HG03521 (cell line): ENCODE data around the gene PSMG4.

ENCODE experiments used
- ATAC-seq: cut with Tn5 transposase; IDR thresholded peaks from one replicate; pipeline ENCODE4 v1.9.1; 2021; ENCODE audit warnings: mild to moderate bottlenecking, moderate library complexity; ENCODE audit not compliant: unreplicated experiment

The PSMG4 gene

DNA sequence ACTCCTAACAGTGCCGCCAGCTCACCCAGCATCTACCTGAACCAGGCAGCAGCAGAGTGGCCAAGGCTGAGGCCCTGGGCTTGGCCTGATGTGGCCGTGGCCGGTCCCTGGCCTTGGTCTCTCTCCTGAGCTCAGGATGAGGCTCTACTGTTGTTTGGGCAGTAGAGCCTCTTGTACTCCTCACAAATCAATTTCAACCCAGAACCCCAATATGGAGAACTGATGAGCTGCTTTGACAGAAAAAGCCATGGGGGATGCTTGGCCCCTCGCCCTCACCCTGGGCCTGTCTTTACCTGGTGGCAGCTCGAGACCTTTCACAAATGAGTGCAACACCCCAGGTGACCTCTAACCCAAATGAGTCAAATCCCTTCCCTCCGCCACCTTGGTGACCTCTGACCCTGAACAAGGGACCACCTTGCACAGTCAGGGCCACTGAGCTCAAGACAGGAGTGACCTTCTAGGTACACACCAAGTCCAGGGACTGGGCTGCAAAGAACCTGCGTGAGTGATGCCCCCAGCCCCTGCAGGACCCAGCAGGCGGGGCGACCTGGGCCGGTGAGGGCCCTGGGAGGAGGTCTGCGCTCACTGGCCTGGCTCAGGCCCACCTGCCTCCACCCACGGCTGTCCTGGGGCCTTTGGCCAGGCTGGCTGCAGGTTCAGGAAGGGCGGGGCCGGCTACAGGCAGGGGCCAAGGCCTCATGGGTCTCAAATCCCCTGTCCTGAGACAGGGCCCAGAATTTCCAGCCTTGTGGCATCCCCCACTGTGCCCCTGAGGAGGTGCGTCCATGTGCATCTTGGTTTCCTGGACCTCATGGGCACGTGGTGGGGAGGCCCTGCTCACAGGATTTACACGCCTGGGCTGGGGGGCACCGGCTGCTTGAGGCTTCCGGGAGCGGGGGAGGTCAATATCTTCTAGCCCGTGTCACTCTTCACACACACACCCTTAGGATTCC is 30.2 kb downstream of the PSMG4 start:
- no peak for ATAC-seq

- ATAC-seq, result no peak
Measured at GRCh38 chr6:3289664-3290055, 30.9 kb downstream of the PSMG4 start.

DNA sequence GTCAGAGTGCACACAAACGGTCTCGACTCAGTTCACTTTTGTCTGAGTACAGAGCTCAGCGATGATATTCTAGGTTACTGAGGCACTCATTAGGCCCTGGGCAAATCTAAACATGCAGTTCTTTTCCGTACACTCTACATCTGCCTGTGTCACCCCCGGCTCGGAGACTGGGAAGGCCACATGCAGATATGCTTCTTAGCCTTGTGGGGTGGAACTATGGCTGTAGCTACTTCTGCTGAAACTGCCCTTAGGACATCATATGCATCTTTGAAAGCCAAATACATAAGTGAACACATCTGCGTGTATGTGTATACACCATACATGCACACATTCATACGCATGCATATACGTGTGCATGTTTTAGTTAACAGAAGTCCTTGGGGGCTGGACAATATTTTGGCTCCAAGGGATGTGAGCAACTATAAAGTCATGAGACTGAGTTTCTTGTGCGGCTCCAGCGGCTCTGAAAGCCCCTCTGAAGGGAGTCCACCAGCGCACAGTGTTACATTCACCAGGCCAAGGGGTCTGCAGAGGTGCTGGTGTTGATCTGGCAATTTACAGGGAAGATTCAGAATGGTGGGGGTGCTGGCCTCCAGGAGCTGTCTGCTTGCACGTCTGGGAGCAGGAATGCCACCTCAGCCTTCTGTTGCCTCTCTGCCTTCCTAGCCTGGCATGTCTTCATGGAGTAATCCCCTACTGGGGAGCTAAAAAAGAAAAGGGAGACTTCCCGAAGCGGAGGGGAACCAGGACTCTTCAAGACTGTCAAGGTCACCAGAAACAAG is 31.6 kb downstream of the PSMG4 start:
- no peak for ATAC-seq

DNA sequence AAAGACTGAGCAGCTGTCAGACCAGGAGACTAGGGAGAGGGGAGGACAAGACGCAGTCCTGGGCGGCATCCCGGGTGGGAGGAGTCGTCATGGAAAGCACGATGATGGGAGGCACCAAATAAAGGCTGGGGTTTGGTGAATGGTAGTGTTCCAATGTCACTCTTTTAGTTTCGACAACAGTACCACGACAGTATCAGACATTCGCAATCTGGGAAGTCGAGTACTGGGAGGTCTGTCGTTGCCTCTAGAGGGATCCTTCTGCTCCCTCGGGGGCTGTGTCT is 32.1 kb downstream of the PSMG4 start:
- no peak for ATAC-seq

GRCh38 chr6:3291346-3291745 is 32.6 kb downstream of the PSMG4 start:
- no peak for ATAC-seq

DNA sequence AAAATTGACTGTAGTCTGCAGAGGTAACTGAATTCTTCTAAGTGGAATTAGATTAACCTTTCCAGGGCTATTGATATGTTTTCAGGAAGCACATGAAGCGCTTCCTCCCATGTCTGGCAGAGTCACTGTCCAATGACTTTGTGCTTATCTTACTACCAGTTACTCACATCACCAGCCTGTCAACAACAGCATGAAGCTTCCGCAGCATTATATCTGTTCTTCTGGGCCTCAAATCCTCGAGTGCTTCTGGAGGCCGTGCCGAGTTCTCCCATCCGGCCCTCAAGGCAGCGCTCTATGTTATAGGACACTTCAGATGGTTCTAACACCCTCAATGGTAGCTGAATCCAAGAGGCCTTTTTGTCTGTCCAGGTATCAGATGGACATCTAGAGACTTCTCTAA is 33.2 kb downstream of the PSMG4 start:
- ATAC-seq, result no peak

GRCh38 chr6:3292431-3293197 is 33.9 kb downstream of the PSMG4 start:
- no peak for ATAC-seq

GRCh38 chr6:3293271-3294155 is 34.8 kb downstream of the PSMG4 start:
- ATAC-seq, result no peak

DNA sequence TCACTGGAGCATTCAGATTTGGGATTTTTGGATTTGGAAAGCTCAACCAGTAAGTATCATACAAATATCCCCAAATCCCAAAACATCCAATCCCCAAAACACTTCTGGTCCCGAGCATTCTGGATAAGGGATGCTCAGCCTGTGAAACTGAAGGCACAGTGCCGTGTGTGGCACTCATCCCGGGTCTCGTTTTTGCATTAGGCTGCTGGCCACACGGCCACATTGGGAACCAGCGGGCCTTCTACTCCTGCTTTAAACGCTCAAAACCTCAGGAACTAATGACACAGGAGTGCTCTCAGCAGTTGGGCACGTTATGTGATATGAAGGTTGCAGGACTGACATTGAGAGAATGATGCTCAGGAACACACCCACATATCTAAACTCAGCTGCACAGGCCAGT is 35.6 kb downstream of the PSMG4 start:
- ATAC-seq, result no peak

GRCh38 chr6:3294921-3295871 is 36.4 kb downstream of the PSMG4 start:
- no peak for ATAC-seq

GRCh38 chr6:3296078-3296477 is 37.3 kb downstream of the PSMG4 start:
- ATAC-seq, result no peak

DNA sequence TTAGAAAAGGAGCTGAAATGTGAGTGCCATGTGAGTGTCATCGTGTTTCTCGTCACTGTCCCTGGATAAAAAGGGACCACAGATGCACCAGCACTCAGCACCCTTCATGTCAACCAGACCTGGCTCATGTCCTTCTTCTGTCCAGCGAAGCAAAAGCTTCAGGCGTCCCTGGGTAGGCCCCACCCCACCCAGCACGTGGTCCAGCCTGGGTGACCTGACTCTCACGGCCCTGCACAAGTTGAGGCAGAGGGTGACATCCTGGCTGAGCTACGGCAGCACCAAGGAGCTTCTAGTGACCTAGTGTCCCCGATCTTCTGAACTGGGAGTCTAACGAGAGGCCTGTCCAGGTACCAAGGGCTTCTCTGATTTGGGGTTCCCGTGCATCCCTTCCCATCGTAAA is 37.8 kb downstream of the PSMG4 start:
- ATAC-seq, result no peak

GRCh38 chr6:3297006-3297405 is 38.3 kb downstream of the PSMG4 start:
- ATAC-seq, result no peak

DNA sequence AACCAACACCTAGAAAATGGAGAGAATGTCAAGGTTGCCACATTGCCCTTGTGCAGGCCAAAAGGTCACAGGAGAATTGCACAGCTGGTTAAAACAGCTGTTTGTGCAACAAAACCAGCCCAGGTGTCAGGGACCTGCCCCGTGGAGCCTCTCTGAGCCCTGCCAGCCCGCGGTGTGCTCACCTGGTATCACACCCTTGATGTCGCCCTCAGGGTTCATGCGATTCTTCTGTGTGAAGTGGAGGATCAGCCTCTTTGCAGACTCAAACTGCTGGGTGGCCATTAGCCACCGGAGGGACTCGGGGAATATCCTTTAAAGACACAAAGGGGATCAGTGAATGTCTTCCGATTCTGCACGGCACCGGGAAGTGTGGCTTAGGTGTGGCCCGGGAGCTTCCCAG is 39.2 kb downstream of the PSMG4 start:
- ATAC-seq, result no peak

- ATAC-seq, result no peak
Measured at GRCh38 chr6:3299221-3299620, 40.5 kb downstream of the PSMG4 start.

DNA sequence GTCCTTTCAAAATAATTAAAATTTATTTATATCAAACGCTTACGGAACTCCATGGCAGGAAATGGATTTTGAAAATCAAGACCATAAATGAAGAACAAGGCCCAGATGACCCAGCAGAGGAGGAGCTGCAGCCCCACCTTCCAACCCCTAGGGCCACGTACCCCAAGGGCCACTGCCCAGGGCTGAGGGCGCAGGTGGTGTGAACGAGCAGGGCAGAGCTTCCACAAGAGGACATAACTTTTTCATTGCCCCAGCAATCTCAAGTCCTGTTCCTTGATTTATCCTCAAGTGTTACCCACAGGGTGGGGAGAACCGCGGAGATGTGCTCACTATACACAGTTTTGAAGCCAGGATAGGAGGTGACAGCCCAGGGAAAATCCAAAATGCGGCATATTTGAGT is 42.8 kb downstream of the PSMG4 start:
- ATAC-seq, result no peak

DNA sequence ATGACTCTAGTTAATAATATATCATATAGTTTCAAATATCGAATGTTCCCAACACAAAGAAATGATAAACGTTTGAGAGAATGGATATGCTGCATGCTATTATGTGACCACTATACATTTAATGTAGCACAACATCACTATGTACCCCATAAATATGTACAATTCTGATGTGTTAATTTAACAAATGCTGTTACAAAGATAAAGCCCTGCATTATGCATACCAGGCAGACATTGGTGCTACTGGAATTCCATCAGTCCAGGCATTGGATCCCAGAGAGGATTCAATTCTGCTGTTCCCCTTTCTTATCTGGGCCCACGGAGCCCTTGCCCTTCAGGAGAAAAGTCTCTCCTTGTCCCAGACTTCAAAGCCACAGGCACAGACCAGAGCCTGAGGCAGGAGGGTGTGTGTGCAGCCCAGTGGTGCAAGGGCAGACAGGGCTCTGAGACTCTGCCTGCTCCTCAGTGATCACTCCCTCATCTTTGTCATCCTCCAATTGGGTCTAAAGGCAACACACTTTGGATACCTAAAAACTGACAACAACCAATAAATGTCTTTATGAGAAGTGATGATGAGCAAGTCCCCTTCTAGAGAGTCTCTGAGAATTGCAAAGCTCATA is 45.2 kb downstream of the PSMG4 start:
- ATAC-seq, result no peak

DNA sequence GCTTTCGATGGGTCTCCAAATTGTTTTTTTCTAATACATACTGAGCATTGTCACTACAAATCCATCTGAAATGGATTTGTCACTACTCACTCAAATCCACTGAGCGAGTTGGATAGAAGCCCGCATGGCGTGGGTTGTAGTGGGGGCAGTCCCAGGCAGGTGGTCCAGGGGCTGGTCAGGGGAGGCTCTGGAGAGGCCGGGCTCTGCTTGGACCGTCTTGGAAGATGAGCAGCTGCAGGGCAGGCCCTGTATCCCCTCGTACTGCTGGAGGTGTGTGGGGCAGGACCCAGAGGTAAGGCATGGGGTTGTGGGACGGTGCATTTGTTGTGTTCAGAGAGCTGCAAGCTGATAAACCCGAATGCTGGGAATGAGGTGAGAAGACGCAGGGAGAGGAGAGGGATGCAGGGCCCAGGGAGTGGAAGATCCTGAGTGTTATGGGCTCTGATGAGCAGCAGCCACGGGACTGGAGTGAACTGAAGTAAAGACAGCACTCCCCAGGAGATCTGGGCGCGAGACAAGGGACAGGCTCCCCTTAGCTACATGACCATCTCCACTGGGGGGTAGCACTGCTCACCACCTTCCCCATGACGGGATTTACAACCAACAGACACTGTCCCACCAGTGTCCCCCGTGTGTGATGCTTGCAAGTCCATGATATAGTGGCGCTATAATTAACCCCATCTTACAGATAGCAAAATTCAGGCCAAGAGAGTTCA is 45.9 kb downstream of the PSMG4 start:
- no peak for ATAC-seq

DNA sequence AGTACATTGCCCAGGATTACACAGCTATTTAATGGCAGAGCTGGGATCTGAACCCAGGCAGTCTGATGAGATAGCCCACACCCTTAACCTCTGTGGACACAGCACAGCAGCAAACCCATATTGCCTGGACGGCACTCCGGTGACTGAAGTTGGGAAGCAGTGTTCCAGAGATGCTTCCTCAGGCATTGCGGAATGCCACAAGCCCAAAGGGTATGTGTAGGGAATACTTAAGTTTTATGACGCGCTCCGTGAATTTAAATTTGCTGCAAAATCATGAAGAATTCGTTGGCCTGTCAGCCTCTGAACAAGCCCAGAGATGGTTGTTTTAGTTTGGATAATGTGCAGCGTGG is 46.4 kb downstream of the PSMG4 start:
- no peak for ATAC-seq
